Measurements from ENCODE around the gene TEN1. TPM values are rescaled to one million over a fixed set of nuclear protein-coding genes. Genes with fewer than 3 reads are reported as not detected.

The TEN1 gene
- total RNA-seq, 1 donor from 2014 or later = 10.3 TPM

- Histone ChIP-seq H3K27me3 (no peaks in the 10 kb centered on the region), H3K4me1 (peaks cover 7% of the 10 kb centered on the region), H3K9me3 (no peaks in the 10 kb centered on the region), H3K27ac (no peak overlapping the region), H3K36me3 (peaks cover 0 to 13% of the 10 kb centered on the region in 2 donors), H3K4me3 (no peak overlapping the region)
- intact Hi-C loops (cut with DNase I) = loop anchor here (5.0 to 10.0 kb wide), 2 partner anchors 97 to 275 kb away; no protein-coding TSS in a partner anchor
- no peak for DNase-seq (ENCODE audit: extremely low spot score in 2 of 2)
- TF ChIP-seq POLR2AphosphoS5 (IDR thresholded peaks at IDR 0.05; ENCODE audit: insufficient read depth in 1 of 2, low read depth in 1 of 2) (no peak), CTCF (IDR thresholded peaks at IDR 0.05) (no peak), POLR2A (IDR thresholded peaks at IDR 0.05) (no peak)
These were observed 30.4 kb downstream of the TEN1 start for GRCh38 chr17:76009447-76009846.

- H3K9me3 ChIP-seq = no peaks in the 10 kb centered on the region
- peaks cover 0 to 13% of the 10 kb centered on the region in 2 donors for H3K36me3 ChIP-seq
- no peaks in the 10 kb centered on the region for H3K27me3 ChIP-seq
- no peak for DNase-seq (ENCODE audit: extremely low spot score in 2 of 2)
- intact Hi-C loops (cut with DNase I) = loop anchor here (5.0 to 10.0 kb wide), 2 partner anchors 98 to 275 kb away; no protein-coding TSS in a partner anchor
- no peak for TF ChIP-seq POLR2A (IDR thresholded peaks at IDR 0.05)
- no peak for TF ChIP-seq POLR2AphosphoS5 (IDR thresholded peaks at IDR 0.05; ENCODE audit: insufficient read depth in 1 of 2, low read depth in 1 of 2)
- no peak for TF ChIP-seq CTCF (IDR thresholded peaks at IDR 0.05)
- no peak overlapping the region for H3K27ac ChIP-seq
- H3K4me1 ChIP-seq = peaks cover 8% of the 10 kb centered on the region
- no peak overlapping the region for H3K4me3 ChIP-seq
These were observed 31.1 kb downstream of the TEN1 start for GRCh38 chr17:76009969-76010661.

GRCh38 chr17:76011951-76012350, 32.9 kb downstream of the TEN1 start:
- intact Hi-C loops (cut with DNase I) = no loop called here
- H3K27ac ChIP-seq = no peak overlapping the region
- no peak overlapping the region for H3K4me3 ChIP-seq
- TF ChIP-seq POLR2A (IDR thresholded peaks at IDR 0.05) (no peak), POLR2AphosphoS5 (IDR thresholded peaks at IDR 0.05; ENCODE audit: insufficient read depth in 1 of 2, low read depth in 1 of 2) (no peak), CTCF (IDR thresholded peaks at IDR 0.05) (no peak)
- no peaks in the 10 kb centered on the region for H3K9me3 ChIP-seq
- no peaks in the 10 kb centered on the region for H3K27me3 ChIP-seq
- peaks cover 8% of the 10 kb centered on the region for H3K4me1 ChIP-seq
- no peak for DNase-seq (ENCODE audit: extremely low spot score in 2 of 2)
- peaks cover 0 to 13% of the 10 kb centered on the region in 2 donors for H3K36me3 ChIP-seq

GRCh38 chr17:76013377-76013932, 34.4 kb downstream of the TEN1 start:
- Histone ChIP-seq H3K27me3 (no peaks in the 10 kb centered on the region), H3K4me1 (peaks cover 8% of the 10 kb centered on the region), H3K4me3 (no peak overlapping the region), H3K9me3 (no peaks in the 10 kb centered on the region), H3K36me3 (peaks cover 0 to 13% of the 10 kb centered on the region in 2 donors), H3K27ac (no peak overlapping the region)
- no peak for DNase-seq (ENCODE audit: extremely low spot score in 2 of 2)
- TF ChIP-seq POLR2AphosphoS5 (IDR thresholded peaks at IDR 0.05; ENCODE audit: insufficient read depth in 1 of 2, low read depth in 1 of 2) (no peak), POLR2A (IDR thresholded peaks at IDR 0.05) (no peak)
- intact Hi-C loops (cut with DNase I) = no loop called here

- no peak for DNase-seq (ENCODE audit: extremely low spot score in 2 of 2)
- TF ChIP-seq CTCF (IDR thresholded peaks at IDR 0.05) (peak; percentile 79 to 88 (median 83)), POLR2A (IDR thresholded peaks at IDR 0.05) (no peak), POLR2AphosphoS5 (IDR thresholded peaks at IDR 0.05; ENCODE audit: insufficient read depth in 1 of 2, low read depth in 1 of 2) (peak in 1 of 2 donors; percentile 24)
- H3K27me3 ChIP-seq = no peaks in the 10 kb centered on the region
- intact Hi-C loops (cut with DNase I) = no loop called here
- H3K36me3 ChIP-seq = peaks cover 0 to 16% of the 10 kb centered on the region in 2 donors
- no peak overlapping the region for H3K27ac ChIP-seq
- no peaks in the 10 kb centered on the region for H3K9me3 ChIP-seq
- H3K4me3 ChIP-seq = no peak overlapping the region
- H3K4me1 ChIP-seq = peaks cover 8% of the 10 kb centered on the region
These were observed 35.3 kb downstream of the TEN1 start for GRCh38 chr17:76014100-76014924.

All from vagina (tissue), 2 donors.